K562 (cell line): Measurements from ENCODE around the gene NUP107. TPM values are rescaled to one million over a fixed set of nuclear protein-coding genes. Genes with fewer than 3 reads are reported as not detected.

Source experiments
- ATAC-seq: fragments of 200-7000 bp; cut with Tn5 transposase; 3 replicates; pipeline ENCODE4 v1.9.1; 2020; ENCODE audit warnings: moderate library complexity
- BruUV-seq: library from RNA; stranded (reverse); fragments of 400-500 nt; replicated peaks from 2 replicates; lab custom pipeline; 2021; lab: Mats Ljungman, UMichigan
- CTCF ChIA-PET: fragments of 300-600 bp; formaldehyde crosslinking; extraction: SDS; loops from one replicate; lab custom pipeline; 2021; ENCODE audit warnings: low intra/inter-chr PET ratio; lab: Yijun Ruan, JAX
- POLR2A ChIA-PET: fragments of 300-600, 350-650 bp; sonication (Branson Sonifier 250); formaldehyde crosslinking; extraction: SDS; loops from one replicate; lab custom pipeline; 2021; ENCODE audit warnings: antibody characterized with exemption, inconsistent platforms; lab: Yijun Ruan, JAX
- DNase-seq, 4 experiments: peaks; one replicate each; pipeline versions ENCODE4 v3.0.0 to v3.0.0-alpha.2; 2011 to 2018; ENCODE audit warnings: low spot score in 3 of 4, mixed read lengths in 3 of 4; ENCODE audit errors: extremely low read depth in 1 of 4
- FAIRE-seq: peaks from 2 replicates; lab custom pipeline; 2011; peaks lifted over from hg19 to GRCh38; lab: Jason Lieb, UNC
- H2AFZ ChIP-seq: 2 replicates; pipeline ENCODE4 v1.6.0; 2011; ENCODE audit warnings: low read depth, low read length, control low read depth, inconsistent platforms
- H3K27ac ChIP-seq: fragments of 200-600 bp; 3 replicates; pipeline ENCODE4 v1.8.0; 2011; ENCODE audit warnings: low read depth, mild to moderate bottlenecking, control low read depth, inconsistent platforms, low read length, moderate library complexity, mixed read lengths; ENCODE audit errors: extremely low read depth
- H3K27me3 ChIP-seq, 2 experiments: fragments of 300-600 bp in 1 of 2; 2 replicates in 1 of 2; 3 replicates in 1 of 2; pipeline versions ENCODE4 v1.6.0 to v1.8.0; 2011; ENCODE audit warnings: inconsistent platforms in 2 of 2, low read length in 2 of 2, mild to moderate bottlenecking in 1 of 2, mixed read lengths in 1 of 2, moderate library complexity in 1 of 2; ENCODE audit not compliant: control insufficient read depth in 2 of 2, insufficient read depth in 2 of 2
- H3K36me3 ChIP-seq: fragments of 300-600 bp; 3 replicates; pipeline ENCODE4 v1.8.0; 2011; ENCODE audit warnings: mild to moderate bottlenecking, low read length, inconsistent platforms; ENCODE audit not compliant: control insufficient read depth, insufficient read depth
- H3K4me1 ChIP-seq, 2 experiments: fragments of 200-600 bp in 1 of 2; replicated peaks in 1 of 2; 2 replicates in 1 of 2; 3 replicates in 1 of 2; pipeline versions ENCODE4 v1.5.1 to v1.8.0; 2011; ENCODE audit warnings: inconsistent platforms in 2 of 2, low read length in 2 of 2, mild to moderate bottlenecking in 1 of 2, mixed read lengths in 1 of 2, moderate library complexity in 1 of 2; ENCODE audit not compliant: control insufficient read depth in 2 of 2, insufficient read depth in 2 of 2
- H3K4me2 ChIP-seq: 2 replicates; pipeline ENCODE4 v1.6.1; 2011; ENCODE audit warnings: low read length, control low read depth, inconsistent platforms, mixed read lengths; ENCODE audit not compliant: insufficient read depth
- H3K4me3 ChIP-seq: fragments of 200-600 bp; sonication (generic), shearing (Covaris generic); 2 replicates; pipeline ENCODE4 v1.5.1; 2016; ENCODE audit warnings: control low read depth, inconsistent platforms
- H3K79me2 ChIP-seq: fragments of 200-600 bp; 3 replicates; pipeline ENCODE4 v1.8.0; 2011; ENCODE audit warnings: low read length, inconsistent platforms; ENCODE audit not compliant: control insufficient read depth, insufficient read depth
- H3K9ac ChIP-seq, 2 experiments: 2 replicates each; pipeline versions ENCODE4 v1.6.0 to v1.6.1; 2011; ENCODE audit warnings: low read depth in 2 of 2, low read length in 2 of 2, control low read depth in 1 of 2, inconsistent platforms in 1 of 2, mild to moderate bottlenecking in 1 of 2, mixed read lengths in 1 of 2; ENCODE audit not compliant: insufficient read depth in 1 of 2
- H3K9me1 ChIP-seq: one replicate; pipeline ENCODE4 v1.6.0; 2011; ENCODE audit warnings: inconsistent platforms, mild to moderate bottlenecking, low read length, moderate library complexity; ENCODE audit not compliant: control insufficient read depth, insufficient read depth
- H3K9me3 ChIP-seq: replicated peaks from 2 replicates; pipeline ENCODE4 v1.5.1; 2011; ENCODE audit warnings: low read depth, low read length, inconsistent platforms; ENCODE audit not compliant: control insufficient read depth, insufficient read depth
- H4K20me1 ChIP-seq: replicated peaks from 2 replicates; pipeline ENCODE4 v1.6.1; 2011; ENCODE audit warnings: low read length, inconsistent platforms, mixed read lengths; ENCODE audit not compliant: control insufficient read depth, insufficient read depth
- MEIS2 ChIP-seq: fragments of 450-650 bp; IDR thresholded peaks from 2 replicates; pipeline ENCODE4 v1.6.1; 2014; ENCODE audit warnings: mild to moderate bottlenecking; ENCODE audit not compliant: partially characterized antibody
- TBL1XR1 ChIP-seq, 2 experiments: IDR thresholded peaks; 2 replicates each; pipeline ENCODE4 v1.6.1; 2012; ENCODE audit warnings: improper control_type of control experiment in 2 of 2, low read length in 2 of 2, mild to moderate bottlenecking in 1 of 2
- ZNF121 ChIP-seq: sonication (generic); formaldehyde crosslinking; conservative IDR thresholded peaks from 2 replicates; pipeline ENCODE4 v1.8.0; 2022; ENCODE audit warnings: missing genetic modification reagents
- ZNF696 ChIP-seq: fragments of 250-450 bp; sonication (Bioruptor Pico); conservative IDR thresholded peaks from 2 replicates; pipeline ENCODE4 v1.4.0; 2020; ENCODE audit warnings: mild to moderate bottlenecking, moderate library complexity
- ZNF717 ChIP-seq: fragments of 250-450 bp; sonication (Bioruptor Pico); IDR thresholded peaks from 2 replicates; pipeline ENCODE4 v1.5.0; 2021
- WGBS: fragments of 100-300 bp; shearing (Covaris generic); methylation state at CpG from one replicate; pipeline ENCODE4 v1.1.6; 2016; ENCODE audit warnings: low coverage, mixed read lengths; ENCODE audit not compliant: insufficient coverage; ENCODE audit errors: missing lambda C conversion rate; 5-methylcytosine and 5-hydroxymethylcytosine counted together
- in situ Hi-C: fragments of 300-500 bp; cut with MboI; formaldehyde crosslinking; loops from 4 replicates; pipeline ENCODE4 v1.15.0; 2018; ENCODE audit warnings: inconsistent platforms, mixed read lengths
- intact Hi-C: fragments of 100-400 bp; cut with micrococcal nuclease; formaldehyde crosslinking; loops from 2 replicates; pipeline ENCODE4 v1.14.2; 2022
- polyA plus RNA-seq, 8 experiments: library from polyadenylated mRNA; depleted of rRNA in 4 of 8; stranded (reverse) in 5 of 8; unstranded in 3 of 8; fragments of >200 nt; fragmentation: Nextera tagmentation in 2 of 8; fragmentation: Illumina TruSeq in 1 of 8; extraction: Ambion mirVana in 2 of 8; extraction: Trizol in 1 of 8; gene quantifications; 2 replicates each; pipeline versions ENCODE4 v1.2.1 to v1.2.3, GENCODE V29; 2011 to 2014; ENCODE audit warnings: inconsistent platforms in 1 of 8, missing spikeins in 1 of 8
- total RNA-seq, 7 experiments: library from RNA; depleted of rRNA in 6 of 7; stranded (reverse); fragments of >200 nt in 6 of 7; fragmentation: Illumina TruSeq in 2 of 7; extraction: Trizol in 2 of 7; gene quantifications; 2 replicates each; pipeline versions ENCODE4 v1.2.1 to v1.2.3, GENCODE V29; 2011 to 2021; ENCODE audit warnings: low replicate concordance in 1 of 7
- TF ChIP-seq, protein P1 (sequence below): sonication (generic); formaldehyde crosslinking; IDR thresholded peaks from 2 replicates; pipeline ENCODE4 v1.8.0; 2023; ENCODE audit warnings: missing genetic modification reagents, mild to moderate bottlenecking, borderline replicate concordance
- TF ChIP-seq, protein P2 (sequence below): fragments of 450-650 bp; IDR thresholded peaks from 2 replicates; pipeline ENCODE4 v1.7.0; 2016; ENCODE audit warnings: borderline replicate concordance

Gene NUP107
- total and polyA plus RNA-seq, 9 of the 15 experiments (the other 6 are each of a cell fraction or from before 2014, with no cell fraction given) = 129 to 277 (median 199) TPM

DNA sequence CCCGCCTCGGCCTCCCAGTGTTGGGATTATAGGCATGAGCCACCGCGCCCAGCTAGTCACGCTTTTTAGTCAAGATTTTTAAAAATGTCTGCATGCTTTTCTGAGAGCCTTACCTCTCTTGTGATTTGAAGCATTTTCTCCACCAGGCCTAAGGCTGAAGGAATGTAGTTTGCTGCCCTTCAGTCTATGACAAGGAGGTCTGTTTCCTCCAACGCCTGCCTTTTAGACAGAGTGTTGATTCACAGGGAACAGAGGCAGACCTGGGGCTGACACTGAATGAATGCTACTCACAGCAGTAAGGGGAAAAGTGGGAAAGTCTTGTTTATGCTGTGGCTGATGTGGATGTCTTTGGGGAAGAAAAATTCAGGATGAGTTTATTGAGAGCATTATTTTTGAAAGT lies 94.0 kb downstream of the NUP107 start:
- in situ Hi-C loops = no loop called here
- 64% methylated on average over 6 of the region's 6 CpGs for WGBS
- no TSS peak for BruUV-seq

DNA sequence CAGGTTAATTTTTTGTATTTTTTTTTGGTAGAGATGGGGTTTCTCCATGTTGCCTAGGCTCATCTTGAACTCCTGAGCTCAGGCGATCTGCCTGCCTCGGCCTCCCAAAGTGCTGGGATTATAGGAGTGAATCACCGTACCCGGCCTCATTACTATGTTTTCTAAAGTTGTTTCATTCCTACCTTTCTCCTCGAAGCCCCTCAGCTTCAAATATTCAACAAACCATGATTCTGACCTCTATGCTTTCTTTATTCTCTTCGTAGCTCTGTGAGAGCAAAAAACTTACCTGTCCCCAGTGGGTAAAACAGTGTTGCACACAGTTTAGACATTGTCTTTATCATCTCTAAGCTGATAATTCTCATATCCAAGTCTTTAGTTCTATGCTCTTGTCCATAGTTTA lies 95.0 kb downstream of the NUP107 start:
- intact Hi-C loops = no loop called here
- Histone ChIP-seq H3K27ac (no peak overlapping the region), H3K9me3 (no peaks in the 10 kb centered on the region), H2AFZ (no peak overlapping the region), H3K27me3 (no peaks in the 10 kb centered on the region), H3K9me1 (no peaks in the 10 kb centered on the region), H3K9ac (no peak overlapping the region), H3K4me3 (no peak overlapping the region), H3K36me3 (no peaks in the 10 kb centered on the region), H3K79me2 (no peaks in the 10 kb centered on the region), H4K20me1 (no peaks in the 10 kb centered on the region), H3K4me1 (peaks cover 0 to 4% of the 10 kb centered on the region in 2 experiments; a peak in 2 of 5 replicates), H3K4me2 (no peak overlapping the region)
- FAIRE-seq = no peak
- CTCF ChIA-PET = no interaction called here
- no peak for DNase-seq
- POLR2A ChIA-PET = no interaction called here
- in situ Hi-C loops = no loop called here
- 51% methylated on average over 6 of the region's 6 CpGs for WGBS
- no peak for ATAC-seq
- BruUV-seq = no TSS peak
- TF ChIP-seq, protein P1, sequence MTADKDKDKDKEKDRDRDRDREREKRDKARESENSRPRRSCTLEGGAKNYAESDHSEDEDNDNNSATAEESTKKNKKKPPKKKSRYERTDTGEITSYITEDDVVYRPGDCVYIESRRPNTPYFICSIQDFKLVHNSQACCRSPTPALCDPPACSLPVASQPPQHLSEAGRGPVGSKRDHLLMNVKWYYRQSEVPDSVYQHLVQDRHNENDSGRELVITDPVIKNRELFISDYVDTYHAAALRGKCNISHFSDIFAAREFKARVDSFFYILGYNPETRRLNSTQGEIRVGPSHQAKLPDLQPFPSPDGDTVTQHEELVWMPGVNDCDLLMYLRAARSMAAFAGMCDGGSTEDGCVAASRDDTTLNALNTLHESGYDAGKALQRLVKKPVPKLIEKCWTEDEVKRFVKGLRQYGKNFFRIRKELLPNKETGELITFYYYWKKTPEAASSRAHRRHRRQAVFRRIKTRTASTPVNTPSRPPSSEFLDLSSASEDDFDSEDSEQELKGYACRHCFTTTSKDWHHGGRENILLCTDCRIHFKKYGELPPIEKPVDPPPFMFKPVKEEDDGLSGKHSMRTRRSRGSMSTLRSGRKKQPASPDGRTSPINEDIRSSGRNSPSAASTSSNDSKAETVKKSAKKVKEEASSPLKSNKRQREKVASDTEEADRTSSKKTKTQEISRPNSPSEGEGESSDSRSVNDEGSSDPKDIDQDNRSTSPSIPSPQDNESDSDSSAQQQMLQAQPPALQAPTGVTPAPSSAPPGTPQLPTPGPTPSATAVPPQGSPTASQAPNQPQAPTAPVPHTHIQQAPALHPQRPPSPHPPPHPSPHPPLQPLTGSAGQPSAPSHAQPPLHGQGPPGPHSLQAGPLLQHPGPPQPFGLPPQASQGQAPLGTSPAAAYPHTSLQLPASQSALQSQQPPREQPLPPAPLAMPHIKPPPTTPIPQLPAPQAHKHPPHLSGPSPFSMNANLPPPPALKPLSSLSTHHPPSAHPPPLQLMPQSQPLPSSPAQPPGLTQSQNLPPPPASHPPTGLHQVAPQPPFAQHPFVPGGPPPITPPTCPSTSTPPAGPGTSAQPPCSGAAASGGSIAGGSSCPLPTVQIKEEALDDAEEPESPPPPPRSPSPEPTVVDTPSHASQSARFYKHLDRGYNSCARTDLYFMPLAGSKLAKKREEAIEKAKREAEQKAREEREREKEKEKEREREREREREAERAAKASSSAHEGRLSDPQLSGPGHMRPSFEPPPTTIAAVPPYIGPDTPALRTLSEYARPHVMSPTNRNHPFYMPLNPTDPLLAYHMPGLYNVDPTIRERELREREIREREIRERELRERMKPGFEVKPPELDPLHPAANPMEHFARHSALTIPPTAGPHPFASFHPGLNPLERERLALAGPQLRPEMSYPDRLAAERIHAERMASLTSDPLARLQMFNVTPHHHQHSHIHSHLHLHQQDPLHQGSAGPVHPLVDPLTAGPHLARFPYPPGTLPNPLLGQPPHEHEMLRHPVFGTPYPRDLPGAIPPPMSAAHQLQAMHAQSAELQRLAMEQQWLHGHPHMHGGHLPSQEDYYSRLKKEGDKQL (CRISPR knock-in tag) = no peak
- TF ChIP-seq ZNF121 (CRISPR knock-in tag) = no peak

More for the DNA sequence above, 94.0 kb downstream of the NUP107 start:
- no peaks in the 10 kb centered on the region for H4K20me1 ChIP-seq
- no peaks in the 10 kb centered on the region for H3K36me3 ChIP-seq
- peaks cover 0 to 4% of the 10 kb centered on the region in 2 experiments; a peak in 2 of 5 replicates for H3K4me1 ChIP-seq
- no peaks in the 10 kb centered on the region for H3K9me3 ChIP-seq
- H3K79me2 ChIP-seq = no peaks in the 10 kb centered on the region
- no peak overlapping the region for H3K27ac ChIP-seq
- no peaks in the 10 kb centered on the region for H3K9me1 ChIP-seq
- no peak overlapping the region for H3K9ac ChIP-seq
- ChIA-PET POLR2A (interaction anchor here (1.1 kb wide), 2 partner anchors 9 to 27 kb away, joined by 3 to 4 read pairs; partner anchors contain the start of gene MDM2), CTCF (no interaction called here)
- intact Hi-C loops = no loop called here
- FAIRE-seq (no peak), DNase-seq (no peak), ATAC-seq (no peak)
- no peak overlapping the region for H2AFZ ChIP-seq
- no peak overlapping the region for H3K4me2 ChIP-seq
- no peaks in the 10 kb centered on the region for H3K27me3 ChIP-seq
- no peak overlapping the region for H3K4me3 ChIP-seq
- no peak for TF ChIP-seq ZNF717 (CRISPR knock-in tag)
- no peak for TF ChIP-seq ZNF696
- TF ChIP-seq MEIS2 = no peak
- TF ChIP-seq TBL1XR1 (IDR thresholded peaks at IDR 0.05; ENCODE audit: low read length in 2 of 2) = no peak
- TF ChIP-seq, protein P2, sequence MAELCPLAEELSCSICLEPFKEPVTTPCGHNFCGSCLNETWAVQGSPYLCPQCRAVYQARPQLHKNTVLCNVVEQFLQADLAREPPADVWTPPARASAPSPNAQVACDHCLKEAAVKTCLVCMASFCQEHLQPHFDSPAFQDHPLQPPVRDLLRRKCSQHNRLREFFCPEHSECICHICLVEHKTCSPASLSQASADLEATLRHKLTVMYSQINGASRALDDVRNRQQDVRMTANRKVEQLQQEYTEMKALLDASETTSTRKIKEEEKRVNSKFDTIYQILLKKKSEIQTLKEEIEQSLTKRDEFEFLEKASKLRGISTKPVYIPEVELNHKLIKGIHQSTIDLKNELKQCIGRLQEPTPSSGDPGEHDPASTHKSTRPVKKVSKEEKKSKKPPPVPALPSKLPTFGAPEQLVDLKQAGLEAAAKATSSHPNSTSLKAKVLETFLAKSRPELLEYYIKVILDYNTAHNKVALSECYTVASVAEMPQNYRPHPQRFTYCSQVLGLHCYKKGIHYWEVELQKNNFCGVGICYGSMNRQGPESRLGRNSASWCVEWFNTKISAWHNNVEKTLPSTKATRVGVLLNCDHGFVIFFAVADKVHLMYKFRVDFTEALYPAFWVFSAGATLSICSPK = no peak
